Gastroesophageal sphincter (tissue), 3 donors: ENCODE results near the gene ONECUT1.

Experiments
- POLR2A ChIP-seq, 2 donors: fragments of 450-650 bp; IDR thresholded peaks; one replicate each; pipeline ENCODE4 v1.6.1; 2017; ENCODE audit warnings: antibody characterized with exemption in 2 of 2, mild to moderate bottlenecking in 2 of 2, moderate library complexity in 1 of 2
- POLR2AphosphoS5 ChIP-seq: sonication (generic); formaldehyde crosslinking; IDR thresholded peaks from one replicate; pipeline ENCODE4 v1.6.1; 2017; ENCODE audit warnings: antibody characterized with exemption
- TF ChIP-seq, protein P1 (sequence below), 4 experiments: fragments of 200-600 bp in 2 of 4; fragments of 450-650 bp in 2 of 4; sonication (generic) in 1 of 4; IDR thresholded peaks; one replicate each; pipeline ENCODE4 v1.5.1; 2017 to 2019; ENCODE audit warnings: antibody characterized with exemption in 4 of 4, mild to moderate bottlenecking in 2 of 4, moderate library complexity in 2 of 4

DNA sequence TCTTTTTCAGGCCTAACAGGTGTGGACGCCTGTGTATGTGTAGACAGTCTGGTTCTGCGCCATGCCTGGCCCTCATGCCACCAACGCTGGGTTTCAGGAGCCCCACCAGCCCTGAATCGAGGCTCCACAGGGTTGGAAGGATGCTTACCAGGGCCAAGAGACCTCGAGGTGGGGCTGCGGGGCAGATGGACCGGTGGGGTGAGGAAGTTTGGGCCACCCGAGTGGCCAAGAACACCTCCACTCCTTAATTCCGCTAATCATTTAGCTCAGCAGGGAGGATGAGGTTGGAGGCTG is 6.0 kb upstream of the ONECUT1 start:
- TF ChIP-seq, protein P1, sequence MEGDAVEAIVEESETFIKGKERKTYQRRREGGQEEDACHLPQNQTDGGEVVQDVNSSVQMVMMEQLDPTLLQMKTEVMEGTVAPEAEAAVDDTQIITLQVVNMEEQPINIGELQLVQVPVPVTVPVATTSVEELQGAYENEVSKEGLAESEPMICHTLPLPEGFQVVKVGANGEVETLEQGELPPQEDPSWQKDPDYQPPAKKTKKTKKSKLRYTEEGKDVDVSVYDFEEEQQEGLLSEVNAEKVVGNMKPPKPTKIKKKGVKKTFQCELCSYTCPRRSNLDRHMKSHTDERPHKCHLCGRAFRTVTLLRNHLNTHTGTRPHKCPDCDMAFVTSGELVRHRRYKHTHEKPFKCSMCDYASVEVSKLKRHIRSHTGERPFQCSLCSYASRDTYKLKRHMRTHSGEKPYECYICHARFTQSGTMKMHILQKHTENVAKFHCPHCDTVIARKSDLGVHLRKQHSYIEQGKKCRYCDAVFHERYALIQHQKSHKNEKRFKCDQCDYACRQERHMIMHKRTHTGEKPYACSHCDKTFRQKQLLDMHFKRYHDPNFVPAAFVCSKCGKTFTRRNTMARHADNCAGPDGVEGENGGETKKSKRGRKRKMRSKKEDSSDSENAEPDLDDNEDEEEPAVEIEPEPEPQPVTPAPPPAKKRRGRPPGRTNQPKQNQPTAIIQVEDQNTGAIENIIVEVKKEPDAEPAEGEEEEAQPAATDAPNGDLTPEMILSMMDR (IDR thresholded peaks at IDR 0.05): no peak
- TF ChIP-seq POLR2A (IDR thresholded peaks at IDR 0.05) (no peak), POLR2AphosphoS5 (no peak)
